Measurements from ENCODE around the gene ANKRD12. TPM values are rescaled to one million over a fixed set of nuclear protein-coding genes. Genes with fewer than 3 reads are reported as not detected.

ANKRD12 gene
- total RNA-seq, 2 experiments from 2014 or later = 107 to 117 TPM

DNA sequence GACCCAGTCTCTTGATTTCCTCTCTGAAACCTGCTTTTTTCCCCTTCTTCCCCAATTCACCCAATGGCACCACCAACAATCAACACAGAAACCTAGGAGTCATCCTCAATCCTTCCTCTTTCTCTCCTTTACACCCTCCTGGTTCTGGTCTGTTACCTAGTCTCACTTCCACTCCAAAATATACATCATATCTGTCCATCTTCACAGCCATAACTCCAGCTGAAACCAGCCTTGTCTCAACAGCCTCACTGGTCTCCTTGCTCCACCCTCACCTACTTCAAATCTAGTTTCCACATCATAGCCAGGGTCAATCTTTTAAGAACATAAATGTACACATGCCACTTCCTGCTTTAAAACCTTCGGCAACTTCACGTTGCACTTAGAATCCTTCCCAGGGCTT lies 186.2 kb downstream of the ANKRD12 start:
- H3K36me3 Mint-ChIP-seq = no peaks in the 10 kb centered on the region
- DNase-seq = no peak
- POLR2A ChIA-PET = no interaction called here
- no peak overlapping the region for H3K4me3 Mint-ChIP-seq
- no peak for ATAC-seq (ENCODE audit: low read depth)
- no peak overlapping the region for H3K27ac Mint-ChIP-seq
- H3K4me1 Mint-ChIP-seq = no peaks in the 10 kb centered on the region
- peaks cover 7% of the 10 kb centered on the region for H3K27me3 Mint-ChIP-seq
- H3K9me3 Mint-ChIP-seq = peaks cover 3% of the 10 kb centered on the region

DNA sequence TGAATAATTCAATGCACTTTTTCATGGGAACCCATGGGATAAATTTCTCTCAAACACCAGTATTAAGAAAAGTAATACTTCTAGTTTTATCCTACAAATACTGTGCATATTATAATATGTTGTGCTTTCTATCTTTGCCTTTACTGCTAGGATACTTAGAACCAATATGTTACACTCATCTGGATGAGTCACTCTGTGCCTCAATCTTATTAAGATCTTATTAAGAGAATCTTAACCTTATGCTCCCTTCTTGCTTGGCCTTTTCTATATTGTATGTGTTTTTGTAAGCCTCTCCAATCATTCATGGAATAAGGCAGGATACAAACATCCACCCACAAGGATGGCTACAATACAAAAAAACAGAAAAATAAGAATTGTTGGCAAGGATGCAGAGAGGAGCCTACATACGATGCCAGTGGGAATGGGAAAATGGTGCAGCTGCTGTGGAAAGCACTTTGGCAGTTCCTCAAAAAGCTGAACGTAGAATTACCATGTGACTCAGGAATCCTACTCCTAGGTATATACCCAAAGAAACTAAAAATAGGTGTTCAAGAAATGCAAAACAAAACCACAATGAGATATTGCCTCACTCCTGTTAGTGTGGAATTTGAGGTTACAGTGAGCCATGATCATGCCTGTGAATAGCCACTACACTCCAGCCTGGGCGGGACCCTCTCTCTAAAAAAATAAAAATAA lies 187.3 kb downstream of the ANKRD12 start:
- POLR2A ChIA-PET = no interaction called here
- no peak for ATAC-seq (ENCODE audit: low read depth)
- Mint-ChIP-seq H3K9me3 (peaks cover 3% of the 10 kb centered on the region), H3K4me3 (no peak overlapping the region), H3K27ac (no peak overlapping the region), H3K36me3 (no peaks in the 10 kb centered on the region), H3K27me3 (peaks cover 5% of the 10 kb centered on the region), H3K4me1 (no peaks in the 10 kb centered on the region)
- no peak for DNase-seq

DNA sequence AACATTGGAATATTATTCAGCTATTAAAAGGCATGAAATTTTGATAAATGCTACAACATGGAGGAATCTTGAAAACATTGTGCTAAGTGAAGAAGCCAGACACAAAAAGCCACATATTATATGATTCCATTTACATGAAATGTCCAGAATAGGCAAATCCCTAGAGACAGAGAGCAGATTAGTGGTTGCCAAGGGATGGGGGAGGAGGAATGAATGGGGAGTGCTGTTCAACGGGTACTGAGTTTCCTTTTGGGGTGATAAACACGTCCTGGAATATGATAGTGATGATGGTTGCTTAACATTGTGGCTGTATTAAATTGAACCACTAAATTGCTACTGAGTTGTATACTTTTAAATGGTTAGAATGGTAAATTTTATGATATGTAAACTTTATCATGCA lies 189.1 kb downstream of the ANKRD12 start:
- H3K9me3 Mint-ChIP-seq = no peaks in the 10 kb centered on the region
- POLR2A ChIA-PET = no interaction called here
- ATAC-seq (ENCODE audit: low read depth) = no peak

DNA sequence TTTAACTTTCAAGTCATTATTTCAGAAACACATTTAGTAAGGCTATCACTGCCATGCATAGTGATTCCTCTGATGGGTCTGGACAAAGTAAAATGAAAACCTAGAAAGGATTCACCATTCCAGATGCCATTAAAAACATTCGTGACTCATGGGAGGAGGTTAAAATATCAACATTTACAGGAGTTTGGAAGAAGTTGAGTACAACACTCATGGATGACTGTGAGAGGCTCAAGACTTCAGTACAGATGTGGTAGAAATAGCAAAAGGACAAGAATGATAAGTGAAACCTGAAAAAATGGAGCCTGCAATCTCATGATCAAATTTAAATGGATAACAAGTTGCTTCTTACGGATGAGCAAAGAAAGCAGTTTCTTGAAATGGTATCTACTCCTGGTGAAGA lies 192.2 kb downstream of the ANKRD12 start:
- Mint-ChIP-seq H3K36me3 (peaks cover 1% of the 10 kb centered on the region), H3K4me3 (no peak overlapping the region), H3K27ac (no peak overlapping the region), H3K4me1 (peaks cover 2% of the 10 kb centered on the region), H3K9me3 (no peaks in the 10 kb centered on the region), H3K27me3 (peaks cover 20% of the 10 kb centered on the region)
- DNase-seq (no peak), ATAC-seq (ENCODE audit: low read depth) (no peak)
- POLR2A ChIA-PET = no interaction called here

More for the DNA sequence above, 189.1 kb downstream of the ANKRD12 start:
- DNase-seq = no peak
- no peak overlapping the region for H3K4me3 Mint-ChIP-seq
- peaks cover 10% of the 10 kb centered on the region for H3K27me3 Mint-ChIP-seq
- H3K36me3 Mint-ChIP-seq = no peaks in the 10 kb centered on the region
- no peak overlapping the region for H3K27ac Mint-ChIP-seq
- H3K4me1 Mint-ChIP-seq = no peaks in the 10 kb centered on the region

DNA sequence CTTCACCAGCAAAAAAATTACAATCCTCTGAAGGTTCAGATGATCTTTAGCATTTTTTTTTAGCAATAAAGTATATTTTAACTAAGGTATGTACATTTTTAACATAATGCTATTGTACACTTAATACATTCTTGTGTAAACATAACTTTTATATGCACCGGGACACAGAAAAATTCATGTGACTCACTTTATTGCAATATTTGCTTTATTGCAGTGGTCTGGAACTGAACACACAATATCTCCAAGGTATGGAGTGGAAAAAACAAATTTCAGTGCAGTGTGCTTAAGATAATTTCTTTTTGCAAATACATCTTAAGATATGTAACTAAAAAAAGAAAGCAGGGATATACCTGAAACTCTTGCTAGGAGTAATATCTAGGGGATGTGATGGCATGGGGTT lies 192.9 kb downstream of the ANKRD12 start:
- Mint-ChIP-seq H3K27me3 (peaks cover 21% of the 10 kb centered on the region), H3K27ac (no peak overlapping the region), H3K9me3 (no peaks in the 10 kb centered on the region), H3K36me3 (peaks cover 1% of the 10 kb centered on the region), H3K4me1 (peaks cover 5% of the 10 kb centered on the region), H3K4me3 (no peak overlapping the region)
- ATAC-seq (ENCODE audit: low read depth) = no peak
- no peak for DNase-seq
- POLR2A ChIA-PET = no interaction called here

DNA sequence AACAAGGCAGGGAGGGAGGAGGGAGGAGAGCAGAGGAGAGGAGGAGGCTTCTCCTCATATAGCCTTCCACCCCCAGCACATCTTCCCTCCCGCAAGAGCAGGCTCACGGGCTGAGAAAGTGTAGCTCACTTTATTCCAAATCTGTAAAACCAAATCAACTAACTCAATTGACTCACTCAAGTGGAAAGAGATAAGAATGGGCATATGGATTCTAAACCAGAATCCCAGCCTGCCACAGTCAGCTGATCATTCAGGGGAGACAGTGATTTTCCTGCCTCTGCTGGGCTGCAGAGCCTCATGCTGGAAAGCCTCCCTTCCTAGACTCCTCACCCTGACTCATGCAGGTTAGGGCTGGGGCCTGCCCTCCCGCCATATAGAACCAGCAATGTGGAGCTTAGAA lies 193.8 kb downstream of the ANKRD12 start:
- H3K9me3 Mint-ChIP-seq = no peaks in the 10 kb centered on the region
- peaks cover 8% of the 10 kb centered on the region for H3K4me1 Mint-ChIP-seq
- H3K36me3 Mint-ChIP-seq = peaks cover 1% of the 10 kb centered on the region
- DNase-seq = no peak
- H3K4me3 Mint-ChIP-seq = no peak overlapping the region
- POLR2A ChIA-PET = no interaction called here
- H3K27ac Mint-ChIP-seq = no peak overlapping the region
- peaks cover 21% of the 10 kb centered on the region for H3K27me3 Mint-ChIP-seq
- ATAC-seq (ENCODE audit: low read depth) = no peak

DNA sequence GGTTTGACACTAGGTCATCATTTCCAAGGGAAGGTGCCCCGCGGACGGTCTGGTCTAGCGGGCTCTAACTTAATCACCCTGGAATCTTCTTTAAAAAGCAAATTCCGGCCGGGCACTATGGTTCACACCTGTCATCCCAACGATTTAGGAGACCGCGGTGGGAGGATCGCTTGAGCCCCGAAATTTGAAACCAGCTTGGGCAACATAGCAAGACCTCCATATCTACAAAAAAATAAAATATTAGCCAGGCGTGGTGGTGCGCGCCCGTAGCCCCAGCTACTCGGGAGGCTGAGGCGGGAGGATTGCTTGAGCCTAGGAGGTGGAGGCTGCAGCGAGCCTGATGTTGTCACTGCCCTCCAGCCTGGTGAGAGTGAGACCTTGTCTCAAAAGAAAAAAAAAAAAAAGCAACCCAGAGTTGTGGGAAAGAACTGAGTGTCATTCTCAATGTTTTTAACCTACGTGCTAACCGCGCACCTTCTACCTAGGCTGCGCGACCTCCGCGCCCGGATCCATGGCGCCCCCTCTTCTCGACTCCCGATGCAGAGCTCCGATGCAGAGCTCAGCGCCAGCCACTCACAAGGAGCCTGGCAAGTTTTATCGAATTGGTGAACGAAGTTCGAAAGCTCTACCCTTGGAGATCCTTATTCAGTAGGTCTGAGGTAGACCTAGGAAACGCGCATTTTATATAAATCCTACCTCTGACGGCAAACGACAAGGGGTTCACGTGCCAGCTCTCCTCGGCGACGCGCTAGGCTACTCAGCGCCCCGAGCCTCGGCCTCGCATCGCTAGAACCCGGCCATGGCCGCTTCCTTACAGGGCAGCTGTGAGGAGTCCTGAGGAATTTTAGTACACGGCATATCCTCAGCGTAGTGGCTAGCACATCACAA lies 197.1 kb downstream of the ANKRD12 start:
- H3K36me3 Mint-ChIP-seq = peaks cover 1% of the 10 kb centered on the region
- H3K27me3 Mint-ChIP-seq = peaks cover 18% of the 10 kb centered on the region
- peak overlapping the region; percentile 91 for H3K4me3 Mint-ChIP-seq
- DNase-seq (no peak), ATAC-seq (ENCODE audit: low read depth) (peak; percentile 32)
- peak overlapping the region; percentile 84 for H3K27ac Mint-ChIP-seq
- peaks cover 28% of the 10 kb centered on the region for H3K4me1 Mint-ChIP-seq
- POLR2A ChIA-PET = interaction anchor here (0.6 to 1.2 kb wide), 4 partner anchors 14 to 517 kb away, joined by 3 to 5 read pairs (median 3); partner anchors contain the start of gene ANKRD12
- H3K9me3 Mint-ChIP-seq = no peaks in the 10 kb centered on the region

DNA sequence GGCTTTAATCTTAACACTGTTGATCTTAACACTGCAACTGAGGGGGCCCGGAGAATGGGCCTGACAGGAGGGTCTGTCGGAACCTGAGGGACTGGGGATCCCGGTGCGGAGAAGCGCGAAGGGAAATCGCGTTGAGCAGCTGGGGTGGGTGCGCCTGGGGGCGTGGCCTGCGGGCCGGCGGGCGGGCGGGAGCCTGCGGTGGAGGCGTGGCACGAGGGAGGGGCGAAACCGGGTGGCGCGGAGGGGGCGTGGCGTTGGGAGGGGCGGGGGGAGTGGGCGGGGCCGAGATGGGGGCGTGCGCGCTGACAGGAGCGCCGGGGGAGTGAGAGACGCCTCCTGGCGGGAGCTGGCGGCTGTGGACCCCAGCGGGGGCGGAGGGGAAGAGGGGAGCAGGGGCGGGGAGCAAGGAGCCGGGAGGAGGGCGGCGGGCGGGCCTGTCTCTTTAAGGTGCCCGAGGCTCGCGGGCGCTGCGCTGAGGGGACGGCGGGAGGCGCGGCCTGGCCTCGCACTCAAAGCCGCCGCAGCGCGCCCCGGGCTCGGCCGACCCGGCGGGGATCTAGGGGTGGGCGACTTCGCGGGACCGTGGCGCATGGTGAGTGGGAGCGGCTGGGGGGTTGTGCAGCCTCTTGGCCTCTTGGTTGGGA lies 197.9 kb downstream of the ANKRD12 start, which contains the start of gene TWSG1:
TSS of gene TWSG1 (plus strand) at position 445 of the 644 bp plus-strand sequence. CDS start 2,457 bp downstream, outside the sequence.
- peak; percentile 92 for DNase-seq

DNA sequence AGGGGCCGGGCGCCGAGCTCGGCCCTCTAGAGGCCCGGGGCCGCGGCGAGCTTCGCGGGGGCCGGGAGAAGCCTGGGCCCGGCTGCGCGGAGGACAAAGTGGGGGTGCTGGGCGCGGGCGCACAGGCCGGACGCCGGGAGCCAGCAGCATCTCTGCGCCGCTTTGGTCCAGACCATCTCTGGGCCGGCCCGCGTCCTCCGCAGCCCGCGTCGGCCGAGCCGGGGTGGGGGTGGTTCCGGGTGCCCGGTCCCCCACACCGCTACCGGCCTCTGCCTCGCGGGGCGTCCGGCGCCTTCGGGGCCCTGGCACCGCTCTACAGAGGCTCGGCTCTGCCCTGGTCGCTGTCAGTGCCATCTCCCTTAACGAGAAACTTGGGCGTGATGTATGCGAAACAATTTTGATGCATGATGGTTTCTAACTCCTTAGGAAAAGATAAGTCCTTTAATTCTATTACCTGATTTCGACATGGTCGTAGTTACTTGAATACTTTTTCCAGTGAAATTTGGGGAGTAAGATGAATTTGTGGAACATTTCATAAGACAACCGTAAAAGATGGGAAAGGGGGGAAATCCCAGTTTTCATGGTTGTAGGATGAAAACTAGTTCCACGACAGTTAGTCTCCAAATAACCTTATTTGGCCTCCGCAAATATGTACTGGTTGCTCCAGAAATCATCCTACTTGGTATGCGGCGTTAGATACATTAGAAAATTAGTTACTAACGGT lies 198.6 kb downstream of the ANKRD12 start:
- H3K27ac Mint-ChIP-seq = peak overlapping the region; percentile 58
- peaks cover 14% of the 10 kb centered on the region for H3K27me3 Mint-ChIP-seq
- ATAC-seq (ENCODE audit: low read depth) (peak; percentile 34), DNase-seq (no peak)
- POLR2A ChIA-PET = interaction anchor here (0.5 to 0.6 kb wide), 2 partner anchors 233 to 580 kb away, joined by 3 read pairs; no protein-coding TSS in a partner anchor
- peak overlapping the region; percentile 91 for H3K4me3 Mint-ChIP-seq
- peaks cover 28% of the 10 kb centered on the region for H3K4me1 Mint-ChIP-seq
- peaks cover 1% of the 10 kb centered on the region for H3K36me3 Mint-ChIP-seq
- H3K9me3 Mint-ChIP-seq = no peaks in the 10 kb centered on the region

More for the DNA sequence above, 197.9 kb downstream of the ANKRD12 start, which contains the start of gene TWSG1:
- peak; percentile 92 for ATAC-seq (ENCODE audit: low read depth)
- Mint-ChIP-seq H3K9me3 (no peaks in the 10 kb centered on the region), H3K27ac (peak within 1 kb of the TSS; percentile 84), H3K4me1 (peaks cover 28% of the 10 kb centered on the region), H3K36me3 (peaks cover 1% of the 10 kb centered on the region), H3K27me3 (peaks cover 15% of the 10 kb centered on the region), H3K4me3 (peak within 1 kb of the TSS; percentile 91)
- POLR2A ChIA-PET = interaction anchor here (0.5 to 1.2 kb wide), 6 partner anchors 14 to 581 kb away, joined by 3 to 5 read pairs (median 3); partner anchors contain the start of gene ANKRD12

Other genes with a start within 250 kb of the ANKRD12 start
- gene NDUFV2, start 34.1 kb upstream of the ANKRD12 start, total RNA-seq = 100 to 1,000 TPM; 166 to 168 TPM
- 10 to 100 TPM in 1 of 2 experiments, 1 to 10 TPM in 1; 9.0 to 10.4 TPM for gene TWSG1, start 198.0 kb downstream of the ANKRD12 start, total RNA-seq